Head of caudate nucleus (tissue), 42 donors: ENCODE measurements around the gene KCNQ4.
A peak's percentile ranks its signal among the peaks of the same experiment; 100 is the strongest.

Source experiments
- DNase-seq, 42 donors: peaks; one replicate each; pipeline versions ENCODE4 v3.0.0 to v3.0.0-alpha.2; 2020 to 2021; ENCODE audit warnings: mixed read lengths in 7 of 42
- intact Hi-C: fragments of 100-400 bp; cut with DNase I; formaldehyde crosslinking; loops from one replicate; pipeline ENCODE4 v1.15.0; 2022

KCNQ4 gene

DNA sequence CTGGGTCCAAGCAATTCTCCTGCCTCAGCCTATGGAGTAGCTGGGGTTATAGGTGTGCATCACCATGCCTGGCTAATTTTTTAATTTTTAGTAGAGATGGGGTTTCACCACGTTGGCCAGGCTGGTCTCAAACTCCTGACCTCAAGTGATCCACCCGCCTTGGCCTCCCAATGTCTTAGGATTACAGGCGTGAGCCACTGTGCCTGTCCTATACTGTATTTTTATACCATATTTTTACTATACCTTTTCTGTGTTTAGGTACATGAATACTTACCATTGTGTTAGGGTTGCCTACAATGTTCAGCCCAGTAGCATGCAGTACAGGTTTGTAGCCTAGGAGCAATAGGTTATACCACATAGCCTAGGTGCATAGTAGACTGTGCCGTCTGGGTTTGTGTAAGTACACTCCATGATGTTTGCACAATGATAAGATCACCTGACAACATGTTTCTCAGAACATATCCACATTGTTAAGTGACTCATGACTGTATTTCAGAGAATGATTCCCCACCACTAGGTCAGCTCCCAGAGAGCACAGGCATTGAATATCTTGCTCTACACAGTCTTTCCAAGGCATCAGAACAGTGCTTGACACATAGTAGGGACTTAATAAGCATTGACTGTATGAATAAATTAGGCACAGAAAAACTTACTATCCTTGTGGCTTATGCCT, 84.6 kb downstream of the KCNQ4 start:
- intact Hi-C loops = no loop called here
- no peak for DNase-seq

DNA sequence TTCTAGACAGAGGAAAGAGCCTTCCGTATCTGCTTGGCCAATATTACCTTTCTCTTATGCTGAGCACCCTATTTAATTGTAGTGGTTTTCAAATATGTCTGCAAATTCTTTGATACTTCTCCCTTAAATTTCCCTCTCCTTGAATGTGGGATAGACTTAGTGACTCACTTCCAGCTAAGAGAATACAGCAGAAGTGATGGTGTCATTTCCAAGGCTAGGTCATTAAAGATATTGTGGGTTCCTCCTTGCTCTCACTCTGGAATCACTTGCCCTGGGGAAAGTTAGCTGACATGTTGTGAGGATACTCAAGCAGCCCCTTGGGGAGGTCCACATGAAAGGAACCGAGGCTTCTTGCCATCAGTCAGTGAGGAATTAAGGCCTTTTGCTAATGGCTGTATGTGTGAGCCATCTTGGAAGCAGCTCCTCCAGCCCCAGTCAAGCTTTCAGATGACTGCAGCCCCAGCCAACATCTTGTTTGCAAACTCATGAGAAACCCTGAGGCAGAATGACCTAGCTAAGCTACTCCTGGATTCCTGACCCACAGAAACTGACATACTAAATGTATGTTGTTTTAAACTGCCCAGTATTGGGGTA, 86.6 kb downstream of the KCNQ4 start:
- DNase-seq = no peak
- intact Hi-C loops = no loop called here

DNA sequence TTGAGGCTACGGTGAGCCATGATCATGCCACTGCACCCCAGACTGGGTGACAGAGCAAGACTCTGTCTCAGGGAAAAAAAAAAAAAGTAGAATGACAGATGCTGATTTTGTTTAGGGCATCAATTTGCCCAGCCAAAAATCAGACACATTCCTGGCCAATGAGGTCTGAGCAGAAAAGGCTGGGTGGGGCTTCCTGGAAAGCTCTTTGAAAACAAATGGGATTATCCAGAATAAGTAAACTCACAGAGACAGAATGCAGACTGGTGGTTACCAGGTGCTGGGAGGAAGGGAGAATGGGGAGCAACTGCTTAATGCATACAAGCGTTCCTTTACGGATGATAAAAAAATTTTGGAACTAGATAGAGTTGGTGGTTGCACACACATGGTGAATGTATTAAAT, 88.7 kb downstream of the KCNQ4 start:
- no peak for DNase-seq
- intact Hi-C loops = no loop called here

DNA sequence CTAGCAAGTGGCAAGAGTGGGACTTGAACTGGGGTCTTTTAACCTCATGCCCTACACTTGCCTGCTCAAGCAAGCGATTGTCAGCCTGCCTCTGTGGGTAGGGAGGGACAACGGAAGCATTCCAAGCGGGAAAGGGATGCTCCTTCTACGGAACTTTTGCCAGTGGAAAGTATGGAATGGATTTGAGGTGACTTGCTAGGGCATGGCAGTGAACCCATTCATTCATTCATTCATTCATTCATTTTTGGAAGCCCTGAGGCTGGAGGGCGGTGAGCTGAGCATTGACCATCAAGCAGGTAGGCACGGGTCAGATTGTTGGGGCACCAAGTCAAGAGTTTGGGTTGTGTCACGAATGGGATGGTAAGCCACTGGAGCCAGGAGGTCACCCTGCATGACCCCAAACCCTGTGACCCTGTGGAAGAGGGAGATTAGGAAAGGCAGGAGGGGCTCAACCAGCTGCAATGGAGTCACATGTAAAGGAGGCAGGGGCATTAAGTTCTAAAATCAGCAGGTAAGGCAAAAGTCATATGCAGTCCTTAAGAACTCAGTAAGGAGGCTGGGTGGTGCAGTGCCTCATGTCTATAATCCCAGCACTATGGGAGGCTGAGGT, 90.4 kb downstream of the KCNQ4 start:
- intact Hi-C loops = no loop called here

DNA sequence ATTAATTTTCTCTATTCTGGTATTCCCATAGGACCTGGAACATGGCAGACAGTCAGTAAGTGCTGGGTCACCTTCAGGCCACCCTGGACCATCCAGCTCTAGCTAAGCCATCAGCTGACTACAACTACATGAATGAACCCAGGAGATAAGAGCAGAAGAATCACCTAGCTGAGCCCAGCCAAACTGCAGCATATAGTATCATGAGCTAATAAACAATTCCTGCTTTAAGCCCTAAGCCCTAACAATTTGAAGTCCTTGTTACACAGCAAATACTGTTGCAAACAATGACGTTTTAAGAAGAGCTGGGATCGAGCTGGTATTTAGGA, 92.8 kb downstream of the KCNQ4 start:
- intact Hi-C loops = no loop called here
- no peak for DNase-seq

More for the DNA sequence above, 90.4 kb downstream of the KCNQ4 start:
- DNase-seq = no peak

DNA sequence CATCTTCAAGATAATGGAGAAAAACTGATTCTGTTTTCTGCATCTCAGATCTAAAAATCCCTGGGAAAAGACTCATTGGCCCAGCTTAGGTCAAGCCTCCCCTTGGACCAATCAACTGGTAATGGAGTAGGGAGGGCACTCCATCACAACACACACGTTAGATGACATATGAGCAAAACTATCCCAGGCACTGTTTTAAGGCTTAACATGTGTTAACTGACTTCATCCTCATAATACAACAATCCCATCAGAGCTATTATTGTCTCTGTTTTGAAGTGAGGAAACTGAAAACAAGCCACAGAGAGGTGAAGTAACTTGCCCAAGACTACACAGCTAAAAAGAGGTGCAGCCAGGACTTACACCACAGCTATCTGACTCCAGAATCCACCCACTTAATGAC, 93.3 kb downstream of the KCNQ4 start:
- intact Hi-C loops = no loop called here
- no peak for DNase-seq

DNA sequence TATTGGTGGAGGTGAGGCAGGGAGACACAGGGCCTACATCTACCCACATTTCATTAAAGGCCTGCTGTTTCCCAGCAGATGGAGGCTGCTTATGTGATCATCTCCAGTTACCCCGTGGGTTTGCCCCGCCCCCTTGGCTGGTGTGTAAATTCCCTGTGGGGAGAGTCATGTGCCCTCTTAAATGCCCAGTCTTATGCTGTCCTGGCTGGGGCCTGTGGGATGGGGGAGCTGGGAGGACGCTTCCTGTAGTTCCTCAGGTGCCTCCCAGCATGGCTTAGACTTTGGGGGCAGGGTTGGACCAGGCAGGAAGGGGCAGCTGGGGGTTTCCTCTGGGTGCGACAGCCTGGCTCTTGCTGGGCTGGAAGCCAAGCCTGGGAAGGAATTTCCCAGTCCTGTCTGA, 94.1 kb downstream of the KCNQ4 start:
- DNase-seq = peak in 6 of 42 donors; percentile 9 to 50 (median 26)
- intact Hi-C loops = no loop called here

DNA sequence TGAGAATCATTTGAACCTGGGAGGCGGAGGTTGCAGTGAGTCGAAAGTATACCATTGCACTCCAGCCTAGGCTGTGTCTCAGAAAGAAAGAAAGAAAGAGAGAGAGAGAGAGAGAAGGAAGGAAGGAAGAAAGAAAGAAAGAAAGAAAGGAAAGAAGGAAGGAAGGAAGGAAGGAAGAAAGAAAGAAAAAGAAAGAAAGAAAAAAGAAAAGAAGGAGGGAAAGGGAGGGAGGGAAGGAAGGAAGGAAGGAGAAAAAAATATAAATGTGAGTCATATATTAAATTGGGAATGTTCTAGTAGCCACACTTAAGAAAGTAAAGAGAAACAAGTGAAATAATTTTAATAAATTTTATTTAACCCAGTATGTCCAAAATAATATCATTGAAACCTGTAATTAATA, 95.3 kb downstream of the KCNQ4 start:
- no peak for DNase-seq
- intact Hi-C loops = no loop called here

DNA sequence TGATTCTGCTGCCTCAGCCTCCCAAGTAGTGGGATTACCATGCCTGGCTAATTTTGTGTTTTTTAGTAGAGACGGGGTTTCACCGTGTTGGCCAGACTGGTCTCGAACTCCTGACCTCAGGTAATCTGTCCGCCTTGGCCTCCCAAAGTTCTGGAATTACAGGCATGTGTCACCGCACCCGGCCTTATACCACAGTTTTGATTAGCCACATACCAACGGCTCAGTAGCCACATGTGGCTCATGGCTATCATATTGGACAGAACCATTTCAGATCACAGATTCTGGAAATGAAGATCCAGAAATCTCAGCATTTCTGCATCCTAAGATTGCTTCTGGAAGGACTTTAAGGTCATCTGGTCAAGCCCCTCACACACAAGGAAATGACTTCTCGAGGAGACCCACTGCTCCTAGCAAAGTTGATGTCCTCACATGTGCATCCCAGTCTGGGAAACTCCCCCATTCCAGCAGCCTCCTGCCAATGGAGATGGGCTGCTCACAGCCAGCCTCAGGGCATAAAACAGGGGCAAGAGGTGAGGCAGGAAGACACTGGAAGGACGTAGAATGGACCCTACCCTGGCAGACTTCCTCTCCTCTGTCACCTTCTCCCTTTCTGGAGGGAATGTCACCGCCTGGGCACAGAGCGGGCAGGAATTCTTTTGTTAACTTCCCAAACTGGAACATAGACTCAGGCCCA, 96.0 kb downstream of the KCNQ4 start:
- intact Hi-C loops = no loop called here
- DNase-seq = no peak

DNA sequence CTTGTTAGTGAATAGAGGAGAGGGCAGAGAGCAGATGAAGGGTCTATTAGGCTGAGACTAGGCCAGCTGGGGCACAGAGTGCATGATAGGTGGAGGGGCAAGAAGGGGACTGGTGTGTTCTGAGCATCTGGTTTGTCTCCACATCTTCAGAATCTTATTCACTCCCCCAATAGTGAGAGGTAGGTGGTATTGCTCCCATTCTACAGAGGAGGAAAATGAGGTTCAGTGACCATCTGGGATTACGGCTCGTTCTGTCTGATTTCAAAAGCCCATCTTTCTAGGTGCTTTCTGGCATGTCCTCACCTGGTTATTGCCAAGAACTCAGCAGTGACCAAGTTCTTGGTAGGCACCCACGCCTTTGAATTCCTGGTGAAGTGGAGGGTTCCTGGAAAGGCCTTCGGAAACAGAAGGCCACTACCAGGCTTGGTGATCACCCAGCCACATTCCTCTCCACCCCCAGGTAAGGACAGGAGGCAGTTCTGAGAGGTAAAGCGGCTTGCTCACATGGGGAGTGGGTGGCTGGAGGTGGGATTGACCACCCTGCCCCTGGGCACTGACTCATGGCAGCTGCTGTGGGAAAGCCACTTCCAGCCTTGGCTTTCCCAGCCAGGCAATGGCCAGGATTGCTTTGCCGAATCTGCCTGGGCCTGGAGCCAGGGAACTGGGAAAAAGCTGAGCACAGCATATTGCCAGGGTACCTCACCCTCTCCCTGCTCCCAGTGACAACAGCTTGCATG, 97.4 kb downstream of the KCNQ4 start:
- DNase-seq = no peak
- intact Hi-C loops = no loop called here

DNA sequence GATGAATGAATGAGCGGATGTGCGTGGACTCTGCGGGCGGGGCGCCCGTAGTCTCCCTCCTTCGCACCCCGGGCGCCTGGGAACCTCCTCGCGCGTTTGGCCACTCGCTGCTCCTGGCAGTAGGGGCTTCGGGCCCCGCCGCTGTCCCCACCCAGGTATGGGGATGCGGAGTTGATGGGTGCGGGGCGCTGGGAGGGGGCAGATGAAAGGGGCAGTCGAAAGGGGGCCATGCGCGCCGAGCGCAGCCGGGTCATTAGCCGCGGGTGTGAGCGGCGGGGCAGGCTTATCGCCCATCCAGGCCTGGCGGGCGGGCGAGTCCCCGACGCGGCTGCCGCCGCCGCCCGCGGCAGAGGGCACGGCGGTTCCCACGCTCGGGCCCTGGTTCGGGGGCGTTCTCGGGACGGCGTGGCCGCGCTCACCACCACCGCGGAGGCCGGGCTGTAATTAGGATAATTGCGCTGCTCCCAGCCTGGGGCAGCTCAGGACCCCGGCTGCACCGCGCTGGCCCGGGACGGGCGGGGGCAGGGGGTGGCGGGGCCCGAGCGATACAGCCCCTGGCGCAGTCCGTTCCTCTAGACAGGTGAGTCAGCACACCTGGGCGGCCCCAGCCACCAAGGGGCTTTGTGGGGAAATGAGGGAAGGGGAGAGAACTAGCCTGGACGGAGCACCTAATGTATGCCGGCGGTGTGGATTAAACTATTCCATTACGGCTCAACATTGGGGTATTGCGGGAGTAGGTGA, 100.6 kb downstream of the KCNQ4 start:
- intact Hi-C loops = no loop called here
- DNase-seq = no peak

DNA sequence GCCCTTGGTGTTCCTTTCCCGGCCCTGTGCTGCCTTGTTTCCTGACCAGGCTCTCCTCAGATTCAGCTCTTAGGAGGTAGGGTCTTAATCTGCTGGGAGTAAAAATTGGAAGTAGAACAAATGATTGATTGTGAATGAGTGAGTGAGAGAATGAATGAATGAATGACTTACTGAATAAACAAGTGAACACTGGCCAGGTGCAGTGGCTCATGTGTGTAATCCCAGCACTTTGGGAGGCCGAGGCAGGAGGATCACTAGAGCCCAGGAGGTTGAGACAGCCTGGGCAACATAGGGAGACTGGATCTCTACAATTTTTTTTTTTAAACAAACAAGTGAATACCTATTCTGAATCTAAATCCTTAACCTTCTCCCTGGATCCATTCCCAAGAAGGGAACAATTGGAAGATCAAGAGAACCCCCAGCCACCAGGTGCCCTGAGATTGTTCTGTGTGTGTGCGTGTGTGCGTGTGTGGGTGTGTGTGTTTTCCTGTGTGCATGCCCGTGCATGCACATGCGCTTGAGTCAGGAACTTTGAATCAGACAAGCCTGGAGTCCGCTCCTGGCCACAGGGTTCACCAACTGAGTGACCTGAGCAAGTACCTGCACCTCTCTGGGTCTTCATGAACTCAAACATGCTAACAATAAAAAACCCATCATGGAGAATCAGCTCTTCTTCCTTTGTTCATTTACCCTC, 102.9 kb downstream of the KCNQ4 start:
- DNase-seq = no peak

DNA sequence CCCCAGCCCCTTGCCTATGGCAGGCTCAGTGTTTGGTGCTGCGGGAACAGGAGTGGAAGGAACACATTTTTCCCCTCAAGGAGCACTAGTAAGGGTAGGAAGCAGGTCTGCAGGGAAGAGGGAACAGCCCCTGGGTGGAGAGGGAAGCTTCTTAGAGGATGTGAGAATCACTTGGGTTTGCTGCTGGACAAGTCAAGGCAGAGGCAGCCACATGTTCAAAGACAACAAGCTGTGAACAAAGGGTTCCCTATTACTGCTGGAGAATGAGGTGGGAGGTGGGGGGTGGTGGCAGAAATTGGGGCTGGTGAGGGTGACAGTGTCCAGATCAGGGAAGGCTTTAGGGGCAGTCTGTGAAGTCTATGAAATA, 103.4 kb downstream of the KCNQ4 start:
- intact Hi-C loops = no loop called here
- no peak for DNase-seq

More for the DNA sequence above, 102.9 kb downstream of the KCNQ4 start:
- intact Hi-C loops = no loop called here

DNA sequence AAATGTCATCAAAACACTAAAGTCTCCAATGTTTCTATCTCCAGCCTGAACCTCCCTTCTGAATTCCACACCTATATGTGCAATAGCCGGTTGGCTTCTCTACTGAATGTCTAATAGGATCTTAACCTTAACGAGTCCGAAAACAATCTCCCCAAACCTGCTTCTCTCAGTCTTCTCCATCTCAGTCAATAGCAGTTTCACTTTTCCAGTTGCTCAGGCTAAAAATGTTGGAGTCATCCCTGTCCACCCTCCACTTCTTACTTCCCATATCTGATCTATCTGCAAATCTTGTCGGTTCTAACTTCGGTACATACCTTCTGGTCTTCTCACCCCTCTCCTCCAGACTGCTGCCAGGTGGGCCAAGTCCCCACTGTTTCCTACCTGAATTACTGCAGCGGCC, 104.1 kb downstream of the KCNQ4 start:
- DNase-seq = no peak

More for the DNA sequence above, 104.1 kb downstream of the KCNQ4 start:
- intact Hi-C loops = no loop called here
